ENCODE measurements around the gene RAPGEF6.
A peak's percentile ranks its signal among the peaks of the same experiment; 100 is the strongest.
"Not testable (repeated sequence)": the region's sequence is repeated elsewhere in the genome, so short reads cannot be mapped to it uniquely, and the experiment has no call there.

Gene RAPGEF6

DNA sequence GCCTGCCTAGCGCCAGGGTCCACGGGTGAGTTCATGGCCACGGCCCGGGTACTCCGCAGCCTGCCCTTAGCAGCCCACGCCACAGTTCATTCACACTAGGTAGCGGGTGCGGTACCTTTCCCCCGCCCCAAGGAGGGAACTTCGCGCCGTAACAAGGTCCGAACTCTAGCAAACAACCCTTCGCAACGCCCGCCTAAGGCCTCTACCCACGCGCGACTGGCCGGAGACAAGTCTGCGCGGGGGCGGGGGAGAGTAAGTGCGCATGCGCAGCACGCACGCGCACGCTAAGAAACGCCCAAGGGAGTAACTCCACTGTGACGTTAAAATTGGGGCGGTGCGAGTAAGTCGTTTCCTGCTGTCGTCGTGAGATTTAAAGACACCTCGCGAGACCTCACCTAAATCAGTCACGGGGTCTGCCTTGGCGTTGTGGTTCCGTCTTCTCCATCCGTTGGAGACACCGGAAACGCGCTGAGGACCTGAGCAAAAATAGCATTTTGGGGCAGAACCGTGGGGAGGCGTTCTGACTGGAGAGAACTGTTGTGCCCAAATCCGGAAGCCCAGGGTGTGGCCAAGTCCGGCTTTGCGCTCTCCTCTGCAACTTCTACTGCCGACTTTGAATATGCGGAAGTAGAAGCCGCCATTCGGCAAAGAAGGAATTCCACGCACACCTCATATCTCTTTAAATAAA, at the start of gene RAPGEF6:
Gene RAPGEF6, minus strand, starts transcription at position 234 of the 688 bp plus-strand sequence. Its CDS starts 199 bp downstream, at position 35.
- DNase-seq (ENCODE audit: low read depth): peak; percentile 100

- DNase-seq (ENCODE audit: low read depth): no peak
Observed at GRCh38 chr5:131684595-131684994, 49.6 kb upstream of the RAPGEF6 start.

GRCh38 chr5:131684051-131684450, 49.0 kb upstream of the RAPGEF6 start:
- no peak for DNase-seq (ENCODE audit: low read depth)

DNA sequence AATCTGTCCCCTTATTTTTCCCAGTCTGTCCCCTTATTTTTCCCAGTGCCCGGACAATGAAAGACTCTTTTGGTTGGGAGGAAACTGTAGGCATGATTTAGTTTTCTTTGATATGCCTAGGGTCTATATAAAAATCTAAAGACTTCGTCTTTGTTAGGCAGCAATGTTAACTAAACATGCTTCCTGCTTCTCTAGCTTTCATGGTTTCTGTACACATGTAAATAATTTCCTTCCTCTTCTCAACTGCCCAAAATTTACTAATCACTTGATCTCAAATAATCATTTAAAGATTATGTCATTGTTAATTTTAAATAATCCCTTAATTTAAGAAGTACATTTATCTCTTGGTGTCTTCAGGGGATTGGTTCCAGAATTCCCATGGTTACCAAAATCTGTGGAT, 47.8 kb upstream of the RAPGEF6 start:
- no peak for DNase-seq (ENCODE audit: low read depth)

DNA sequence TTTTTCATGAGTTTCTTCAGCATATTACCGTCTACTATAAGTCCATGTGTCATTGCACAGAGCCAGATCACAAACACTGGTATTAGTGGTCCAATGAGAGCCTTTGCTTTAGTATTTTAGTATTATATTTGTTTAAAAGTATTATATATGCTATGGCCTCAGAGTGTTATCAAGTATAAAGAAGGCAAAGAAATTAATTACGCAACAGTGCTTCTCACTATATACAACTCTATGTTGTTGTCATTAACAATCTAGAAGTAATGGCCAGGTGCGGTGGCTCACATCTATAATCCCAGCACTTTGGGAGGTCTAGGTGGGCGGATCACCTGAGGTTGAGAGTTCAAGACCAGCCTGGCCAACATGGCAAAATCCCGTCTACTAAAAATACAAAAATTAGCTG, 47.1 kb upstream of the RAPGEF6 start:
- no peak for DNase-seq (ENCODE audit: low read depth)

- DNase-seq (ENCODE audit: low read depth): peak; percentile 61
Observed at GRCh38 chr5:131679911-131680310, 44.9 kb upstream of the RAPGEF6 start.

- DNase-seq (ENCODE audit: low read depth): not testable (repeated sequence)
Observed at GRCh38 chr5:131678273-131678672, 43.2 kb upstream of the RAPGEF6 start.

DNA sequence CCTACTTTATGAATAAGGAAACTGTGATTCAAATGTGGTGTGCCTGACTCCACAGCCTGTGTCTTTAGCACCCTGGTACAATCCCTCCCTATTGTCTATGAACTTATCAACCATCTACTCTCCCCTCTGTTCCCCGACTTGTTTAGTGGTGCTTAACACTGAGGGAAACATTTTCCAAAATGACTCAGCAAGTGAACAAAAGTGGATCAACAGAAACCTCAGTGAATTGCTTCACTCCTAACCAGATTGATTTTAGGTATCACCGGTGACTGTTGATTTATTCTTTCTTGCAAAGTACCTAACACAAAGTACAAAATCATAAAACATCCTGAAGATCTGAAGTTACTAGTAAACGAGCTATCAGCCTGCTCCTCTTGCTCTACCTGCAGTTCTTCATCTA, 42.1 kb upstream of the RAPGEF6 start:
- no peak for DNase-seq (ENCODE audit: low read depth)

DNA sequence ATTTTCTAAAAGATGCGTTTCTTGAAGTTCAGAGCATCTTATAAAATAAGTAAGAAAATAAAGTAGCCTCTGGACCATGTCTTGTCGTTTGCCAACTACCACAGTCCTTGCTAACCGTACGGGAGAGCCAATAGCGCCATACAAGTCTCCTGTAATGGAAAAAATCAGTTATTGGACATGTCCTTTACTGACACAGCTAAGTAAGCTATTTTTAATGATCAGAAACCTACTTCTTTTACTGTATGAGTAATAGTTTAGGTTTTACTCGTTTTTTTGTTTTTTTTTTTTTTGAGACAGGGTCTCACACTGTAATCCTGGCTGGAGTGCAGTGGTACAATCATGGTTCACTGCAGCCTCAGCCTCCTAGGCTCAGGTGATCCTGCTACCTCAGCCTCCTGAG, 37.7 kb upstream of the RAPGEF6 start:
- no peak for DNase-seq (ENCODE audit: low read depth)

DNA sequence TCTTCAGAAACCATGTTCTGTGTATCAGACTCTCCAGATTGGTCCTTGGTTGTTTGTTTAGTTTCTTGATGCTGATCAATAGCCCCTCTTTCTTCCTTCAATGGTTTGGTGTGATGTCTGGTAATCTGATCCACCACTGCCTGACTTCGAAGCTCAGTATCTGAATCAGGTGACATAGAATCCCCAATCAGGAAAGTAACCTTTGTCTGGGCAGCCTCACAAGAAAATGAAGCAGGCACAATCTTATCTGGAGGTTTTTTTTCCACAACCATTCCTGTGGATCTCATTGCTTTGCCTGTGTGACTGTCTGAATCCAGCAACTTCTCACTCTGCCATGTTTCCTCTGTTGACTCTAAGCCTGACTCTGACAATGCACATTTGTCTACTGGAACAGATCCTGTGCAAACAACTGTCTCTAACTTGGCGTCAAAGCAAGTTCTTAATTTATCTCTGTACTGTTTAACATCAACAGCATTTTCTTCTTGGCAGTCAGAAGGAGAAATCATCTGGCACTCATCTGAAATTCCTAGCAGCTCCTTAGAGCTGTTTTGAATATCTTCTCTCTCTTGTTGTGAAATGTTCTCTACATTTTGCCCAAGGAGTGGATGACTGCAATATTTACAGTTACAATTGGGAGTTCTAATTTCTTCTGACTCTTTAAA, 37.1 kb upstream of the RAPGEF6 start:
- DNase-seq (ENCODE audit: low read depth): peak; percentile 94

DNA sequence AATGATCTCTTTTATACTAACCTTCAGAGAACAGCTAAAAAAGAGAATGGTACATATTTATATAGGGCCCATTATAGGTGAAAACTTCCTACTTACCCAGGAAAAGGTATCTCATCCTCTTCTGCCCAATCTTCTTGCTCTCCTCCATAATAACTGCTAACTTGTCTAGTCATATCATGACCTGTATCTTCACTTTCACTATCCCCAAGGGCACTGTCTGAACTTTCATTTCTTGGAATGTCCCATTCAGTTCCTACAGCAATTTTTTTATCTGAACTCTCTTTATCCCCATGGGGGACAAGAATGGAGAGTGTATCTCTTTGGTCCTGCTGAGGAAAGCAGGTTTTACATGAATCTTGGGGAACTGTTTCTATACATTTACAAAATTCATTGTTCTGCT, 36.4 kb upstream of the RAPGEF6 start:
- DNase-seq (ENCODE audit: low read depth): no peak

DNA sequence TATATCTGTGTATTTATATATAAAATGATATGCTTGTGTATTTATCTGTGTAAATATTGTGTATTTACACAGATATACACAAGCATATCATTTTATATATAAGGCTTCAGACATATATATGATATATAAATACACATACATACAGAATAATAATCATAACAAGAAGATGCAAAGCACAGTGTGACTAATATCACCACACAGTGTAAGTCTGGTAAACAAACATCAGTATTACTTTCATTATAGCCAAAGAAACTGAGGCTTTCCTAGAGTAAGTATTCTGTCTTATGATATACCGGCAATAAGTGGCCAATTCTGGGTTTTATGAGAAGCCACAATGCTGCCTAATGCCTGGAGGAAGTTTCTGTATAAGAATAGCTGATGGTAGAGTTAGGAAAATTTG, 29.9 kb upstream of the RAPGEF6 start:
- no peak for DNase-seq (ENCODE audit: low read depth)

DNA sequence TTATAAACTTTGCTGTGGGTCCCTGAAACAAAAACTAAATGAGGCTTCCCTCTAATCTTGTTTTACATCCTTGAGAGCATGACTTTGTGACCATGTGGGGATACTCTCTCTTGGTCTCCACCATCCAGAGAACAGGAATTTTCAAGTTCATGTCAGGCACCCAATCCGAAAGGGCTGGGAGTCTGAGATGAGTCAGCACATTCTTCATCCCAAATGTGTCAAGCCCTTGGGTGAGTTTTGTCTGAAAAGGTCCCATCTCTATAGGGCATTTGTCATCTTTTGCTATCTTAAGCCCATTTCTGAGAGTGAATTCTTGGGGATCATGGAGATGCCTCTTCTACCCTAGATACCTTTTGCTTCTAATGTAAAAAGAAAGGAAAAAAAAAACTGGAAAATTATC, 26.9 kb upstream of the RAPGEF6 start:
- DNase-seq (ENCODE audit: low read depth): no peak

DNA sequence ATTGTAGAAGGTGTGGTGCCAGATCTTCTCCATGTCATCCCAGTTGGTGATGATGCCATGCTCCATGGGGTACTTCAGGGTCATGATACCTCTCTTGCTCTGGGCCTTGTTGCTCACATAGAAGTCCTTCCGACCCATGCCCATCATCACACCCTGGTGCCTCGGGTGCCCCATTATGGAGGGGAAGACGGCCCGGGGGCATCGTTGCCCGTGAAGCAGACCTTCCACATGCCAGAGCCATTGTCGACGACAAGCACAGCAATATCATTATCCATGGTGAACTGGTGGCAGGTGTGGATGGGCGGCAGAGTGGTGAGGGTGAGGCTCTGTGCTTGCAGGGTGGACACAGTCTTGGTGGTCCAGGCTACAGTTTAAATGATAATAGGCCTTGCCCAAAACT, 24.8 kb upstream of the RAPGEF6 start:
- no peak for DNase-seq (ENCODE audit: low read depth)

DNA sequence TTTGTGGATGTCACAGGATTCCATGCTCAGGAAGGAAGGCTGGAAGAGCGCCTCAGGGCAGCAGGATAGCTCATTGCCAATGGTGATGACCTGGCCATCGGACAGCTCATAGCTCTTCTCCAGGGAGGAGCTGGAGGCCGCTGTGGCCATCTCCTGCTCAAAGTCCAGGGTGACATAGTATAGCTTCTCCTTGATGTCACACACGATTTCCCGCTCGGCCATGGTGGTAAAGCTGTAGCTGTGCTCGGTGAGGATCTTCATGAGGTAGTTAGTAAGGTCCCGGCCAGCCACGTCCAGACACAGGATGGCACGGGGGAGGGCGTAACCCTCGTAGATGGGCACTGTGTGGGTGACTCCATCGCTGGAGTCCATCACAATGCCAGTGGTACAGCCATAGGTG, 24.3 kb upstream of the RAPGEF6 start:
- no peak for DNase-seq (ENCODE audit: low read depth)

- no peak for DNase-seq (ENCODE audit: low read depth)
Observed at GRCh38 chr5:131654776-131655175, 19.7 kb upstream of the RAPGEF6 start.

DNA sequence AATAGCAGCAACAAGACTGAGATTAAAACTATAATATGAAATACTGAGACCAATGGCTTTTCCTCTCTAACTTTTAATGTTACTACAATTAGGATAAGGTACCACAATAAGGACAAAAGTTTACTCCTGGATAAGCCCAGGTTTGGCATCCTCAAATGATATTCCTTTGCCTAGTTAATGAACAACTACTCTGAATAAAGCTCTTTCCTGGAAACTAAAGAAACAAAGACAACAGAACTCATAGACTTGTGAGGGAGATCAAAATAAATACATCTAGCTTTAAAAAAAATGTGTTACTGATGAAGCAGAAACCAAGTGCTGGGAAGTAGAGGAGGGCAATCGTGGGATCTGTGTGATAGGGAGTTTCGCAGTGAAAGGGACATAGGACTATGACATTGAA, 19.3 kb upstream of the RAPGEF6 start:
- DNase-seq (ENCODE audit: low read depth): no peak

- no peak for DNase-seq (ENCODE audit: low read depth)
Observed at GRCh38 chr5:131649161-131649560, 14.1 kb upstream of the RAPGEF6 start.

- no peak for DNase-seq (ENCODE audit: low read depth)
Observed at GRCh38 chr5:131647048-131647769, 12.2 kb upstream of the RAPGEF6 start.

DNA sequence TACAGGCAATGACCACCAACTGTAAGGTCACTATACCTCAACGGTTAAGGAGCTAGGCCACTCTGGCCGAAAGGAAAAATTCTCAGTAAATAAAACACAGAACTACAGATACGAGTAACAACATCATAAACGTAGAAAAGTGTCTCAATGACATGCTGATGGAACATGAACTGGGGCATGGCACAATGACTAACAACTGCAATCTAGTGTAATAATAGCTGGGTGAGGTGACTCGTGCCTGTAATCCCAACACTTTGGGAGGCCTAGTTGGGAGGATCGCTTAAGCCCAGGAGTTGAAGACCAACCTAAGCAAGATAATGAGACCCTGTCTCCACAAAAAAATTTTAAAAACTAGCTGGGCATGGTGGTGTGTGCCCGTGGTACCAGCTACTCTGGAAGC, 9.8 kb upstream of the RAPGEF6 start:
- DNase-seq (ENCODE audit: low read depth): no peak

DNA sequence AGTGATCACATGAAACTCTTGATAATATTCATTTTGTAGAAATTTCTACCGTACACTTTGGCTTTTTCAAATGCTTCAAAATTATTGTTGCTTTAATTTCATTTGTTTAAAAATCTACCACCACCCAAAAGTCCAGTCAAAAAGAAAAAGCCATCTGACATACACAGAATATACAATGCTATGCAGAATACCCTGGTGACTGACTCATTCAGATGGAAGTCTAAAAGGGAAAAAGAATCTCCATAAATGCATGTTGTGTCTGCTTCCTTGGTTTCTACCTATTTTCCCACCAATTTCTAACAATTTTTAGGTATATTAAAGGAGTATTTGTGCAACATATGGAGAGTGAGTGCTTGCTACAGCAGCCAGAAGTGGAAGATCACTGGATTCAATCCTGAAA, 9.3 kb upstream of the RAPGEF6 start:
- no peak for DNase-seq (ENCODE audit: low read depth)

- no peak for DNase-seq (ENCODE audit: low read depth)
Observed at GRCh38 chr5:131641494-131641893, 6.5 kb upstream of the RAPGEF6 start.
